Mammary epithelial cell (primary cell): ENCODE data around the gene TMA7.
A peak's percentile ranks its signal among the peaks of the same experiment; 100 is the strongest.

Experiments
- EZH2 ChIP-seq: IDR thresholded peaks from 2 replicates; pipeline ENCODE4 v1.6.1; 2012; ENCODE audit warnings: low read length, inconsistent platforms, borderline replicate concordance
- TF ChIP-seq, protein P1 (sequence below), 2 donors: IDR thresholded peaks in 1 of 2; conservative IDR thresholded peaks in 1 of 2; 2 replicates each; pipeline ENCODE4 v1.5.1; 2011 to 2012; ENCODE audit warnings: inconsistent platforms in 2 of 2, low read length in 2 of 2, mild to moderate bottlenecking in 2 of 2, control low read depth in 1 of 2, low read depth in 1 of 2; ENCODE audit not compliant: insufficient read depth in 1 of 2; ENCODE audit errors: extremely low read depth in 1 of 2

DNA sequence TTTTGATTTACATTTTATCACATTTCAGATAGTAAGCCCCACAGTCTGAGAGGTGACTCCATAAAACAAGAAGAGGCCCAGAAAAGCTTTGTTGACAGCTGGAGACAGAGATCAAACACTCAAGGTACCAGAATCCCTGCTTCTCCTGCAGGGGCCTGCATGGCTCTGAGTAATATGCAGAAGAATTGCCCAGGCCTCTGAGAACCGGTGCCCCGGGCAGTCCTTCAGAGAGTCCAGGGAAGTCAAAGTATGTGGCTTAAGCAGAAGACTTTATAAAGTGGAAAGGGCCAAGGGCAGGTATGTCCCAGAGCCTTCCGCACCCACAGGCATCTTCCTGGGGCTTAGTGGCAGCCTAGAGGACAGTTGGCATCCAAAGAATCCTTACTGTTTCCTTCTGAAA lies 19.3 kb downstream of the TMA7 start:
- TF ChIP-seq, protein P1, sequence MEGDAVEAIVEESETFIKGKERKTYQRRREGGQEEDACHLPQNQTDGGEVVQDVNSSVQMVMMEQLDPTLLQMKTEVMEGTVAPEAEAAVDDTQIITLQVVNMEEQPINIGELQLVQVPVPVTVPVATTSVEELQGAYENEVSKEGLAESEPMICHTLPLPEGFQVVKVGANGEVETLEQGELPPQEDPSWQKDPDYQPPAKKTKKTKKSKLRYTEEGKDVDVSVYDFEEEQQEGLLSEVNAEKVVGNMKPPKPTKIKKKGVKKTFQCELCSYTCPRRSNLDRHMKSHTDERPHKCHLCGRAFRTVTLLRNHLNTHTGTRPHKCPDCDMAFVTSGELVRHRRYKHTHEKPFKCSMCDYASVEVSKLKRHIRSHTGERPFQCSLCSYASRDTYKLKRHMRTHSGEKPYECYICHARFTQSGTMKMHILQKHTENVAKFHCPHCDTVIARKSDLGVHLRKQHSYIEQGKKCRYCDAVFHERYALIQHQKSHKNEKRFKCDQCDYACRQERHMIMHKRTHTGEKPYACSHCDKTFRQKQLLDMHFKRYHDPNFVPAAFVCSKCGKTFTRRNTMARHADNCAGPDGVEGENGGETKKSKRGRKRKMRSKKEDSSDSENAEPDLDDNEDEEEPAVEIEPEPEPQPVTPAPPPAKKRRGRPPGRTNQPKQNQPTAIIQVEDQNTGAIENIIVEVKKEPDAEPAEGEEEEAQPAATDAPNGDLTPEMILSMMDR (conservative IDR thresholded peaks at IDR 0.05 in 1 of 2, IDR thresholded peaks at IDR 0.05 in 1 of 2; ENCODE audit: extremely low read depth in 1 of 2, insufficient read depth in 1 of 2, low read depth in 1 of 2, low read length in 2 of 2), result peak in 1 of 2 donors; percentile 3
- TF ChIP-seq EZH2, result no peak
